GM19467 (cell line): ENCODE results near the gene THADA.

ENCODE experiments used
- ATAC-seq: cut with Tn5 transposase; IDR thresholded peaks from one replicate; pipeline ENCODE4 v1.9.1; 2021; ENCODE audit warnings: mild to moderate bottlenecking, moderate library complexity; ENCODE audit not compliant: unreplicated experiment

Gene THADA

DNA sequence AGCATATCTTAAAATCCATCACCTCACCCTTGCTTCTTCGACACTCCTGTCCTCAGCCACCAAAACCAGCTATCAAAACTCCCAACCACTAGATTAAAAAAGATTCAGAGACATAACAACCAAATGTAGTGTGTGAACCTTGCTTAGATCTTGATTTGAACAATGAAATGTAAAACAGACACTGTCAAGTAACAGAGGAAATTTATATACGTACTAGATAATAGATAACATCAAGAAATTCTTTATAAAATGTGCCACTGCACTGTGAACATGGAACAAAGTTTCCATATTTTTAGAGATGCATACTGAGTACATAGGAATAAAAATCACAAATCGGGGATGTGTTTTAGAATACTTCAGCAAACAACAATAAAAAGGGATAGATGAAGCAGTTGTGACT lies 86.0 kb downstream of the THADA start:
- ATAC-seq: no peak

DNA sequence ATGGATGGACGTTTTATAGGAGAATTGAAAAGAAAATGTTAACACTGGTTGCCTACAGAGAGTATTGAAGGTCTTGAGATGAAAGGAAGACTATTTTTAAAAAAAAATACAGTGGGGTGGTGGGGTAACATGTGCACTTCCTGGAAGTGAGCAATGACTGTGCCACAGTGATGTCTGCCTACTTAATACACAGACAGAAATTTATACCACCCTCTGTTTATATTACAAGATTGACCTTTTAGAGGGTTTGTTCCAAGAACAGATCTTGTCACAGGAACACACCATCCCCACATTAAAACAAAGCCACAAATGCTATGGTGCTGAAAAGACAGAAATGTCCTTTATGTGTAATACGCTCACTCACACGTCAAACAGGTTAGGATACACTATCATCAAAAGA lies 87.6 kb downstream of the THADA start:
- ATAC-seq: no peak

DNA sequence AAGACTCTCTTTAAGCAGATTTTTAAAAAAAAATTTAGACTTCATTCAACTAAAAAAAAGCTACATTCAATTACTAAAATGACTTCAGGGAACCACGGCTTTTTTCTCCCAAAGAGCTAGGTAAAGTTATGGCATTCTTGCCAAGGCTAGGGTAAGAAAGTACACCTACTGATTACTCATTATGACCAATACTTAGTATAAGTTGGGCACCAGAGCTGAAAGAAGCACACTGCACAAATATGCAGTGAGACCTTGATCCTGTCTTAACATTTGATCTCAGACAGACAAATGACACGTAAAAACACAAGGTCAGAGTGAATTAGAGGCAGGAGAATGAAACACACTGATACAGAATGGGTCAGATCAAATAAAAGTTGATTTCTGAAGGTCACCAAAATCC lies 88.7 kb downstream of the THADA start:
- no peak for ATAC-seq

GRCh38 chr2:43495727-43496126 lies 100.1 kb downstream of the THADA start:
- ATAC-seq: no peak

DNA sequence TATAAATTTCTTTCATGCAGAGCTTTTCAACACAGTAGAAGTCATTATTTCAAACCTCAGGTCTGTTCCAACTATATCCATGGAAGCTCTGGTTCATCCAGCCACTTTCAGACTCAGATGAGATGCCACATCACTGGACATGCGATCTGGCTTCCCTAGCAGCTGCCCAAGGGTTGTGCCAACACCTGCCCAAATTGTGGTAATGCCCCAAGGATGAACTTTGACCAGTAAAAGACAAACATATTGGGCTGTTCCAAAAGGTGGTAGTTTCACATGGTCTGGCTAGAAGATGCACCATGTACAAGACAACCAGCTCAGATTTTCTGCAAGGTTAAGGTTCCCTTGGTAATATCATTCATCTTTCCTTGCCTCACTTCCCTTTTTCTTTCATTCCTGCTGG lies 101.9 kb downstream of the THADA start:
- ATAC-seq: no peak

DNA sequence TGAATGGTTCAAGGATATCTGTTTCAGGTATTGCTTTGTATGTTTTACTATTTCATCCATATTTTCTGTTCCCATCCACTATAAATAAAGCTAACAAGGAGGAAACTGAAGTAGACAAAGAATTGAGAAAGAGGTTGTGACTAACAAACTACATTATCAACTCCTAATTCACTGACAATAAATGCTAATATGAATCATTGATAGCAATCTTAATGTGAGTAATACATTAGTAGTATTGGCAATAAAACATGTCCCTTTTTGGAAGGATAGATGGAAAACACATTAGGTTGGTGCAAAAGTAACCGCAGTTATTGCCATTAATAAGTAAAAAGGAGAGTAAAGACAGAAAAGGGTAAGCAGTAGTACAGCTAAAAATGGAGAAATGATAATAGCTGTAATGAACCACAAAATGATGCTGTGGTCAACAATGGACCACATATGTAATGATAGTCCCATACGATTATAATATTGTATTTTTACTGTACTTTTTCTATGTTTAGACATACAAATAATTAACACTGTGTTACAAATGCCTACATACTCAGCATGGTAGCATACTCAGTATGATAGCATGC lies 104.7 kb downstream of the THADA start:
- ATAC-seq: no peak

GRCh38 chr2:43490252-43490786 lies 105.5 kb downstream of the THADA start:
- no peak for ATAC-seq

DNA sequence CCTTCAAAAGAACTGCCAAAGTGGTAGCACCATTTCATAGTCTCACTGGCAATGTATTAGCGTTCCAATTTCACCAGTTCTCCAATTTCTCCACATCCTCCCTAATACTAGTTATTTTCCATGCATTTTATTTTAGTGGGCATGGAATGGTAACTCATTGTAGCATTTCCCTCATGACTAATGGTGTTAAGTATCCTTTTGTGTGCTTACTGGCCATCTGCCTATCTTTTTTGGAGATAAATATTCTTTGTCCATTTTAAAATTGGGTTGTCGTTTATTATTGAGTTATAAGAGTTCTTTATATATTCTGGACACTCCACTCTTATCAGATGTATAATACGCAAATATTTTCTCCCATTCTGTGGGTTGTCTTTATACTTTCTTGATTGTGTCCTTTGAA lies 107.1 kb downstream of the THADA start:
- no peak for ATAC-seq

DNA sequence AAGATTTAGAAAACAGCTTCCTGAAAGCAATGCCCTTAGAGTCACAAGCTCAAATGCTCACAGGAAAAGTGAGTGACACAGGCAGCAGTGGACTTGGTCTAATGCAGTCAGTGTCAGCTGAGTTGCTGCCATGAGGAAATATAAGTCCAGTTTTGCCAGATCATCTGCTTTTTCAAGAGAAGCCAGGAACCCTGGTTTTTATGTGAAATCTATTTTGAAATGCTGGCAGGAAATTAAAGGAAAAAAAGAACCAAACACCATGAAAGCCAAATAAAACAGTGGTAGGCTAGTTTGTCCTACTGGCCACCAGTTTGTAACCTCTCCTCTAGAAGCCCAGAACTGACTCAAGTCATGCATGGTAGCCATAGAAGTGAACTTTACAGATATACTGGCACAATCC lies 109.2 kb downstream of the THADA start:
- no peak for ATAC-seq

DNA sequence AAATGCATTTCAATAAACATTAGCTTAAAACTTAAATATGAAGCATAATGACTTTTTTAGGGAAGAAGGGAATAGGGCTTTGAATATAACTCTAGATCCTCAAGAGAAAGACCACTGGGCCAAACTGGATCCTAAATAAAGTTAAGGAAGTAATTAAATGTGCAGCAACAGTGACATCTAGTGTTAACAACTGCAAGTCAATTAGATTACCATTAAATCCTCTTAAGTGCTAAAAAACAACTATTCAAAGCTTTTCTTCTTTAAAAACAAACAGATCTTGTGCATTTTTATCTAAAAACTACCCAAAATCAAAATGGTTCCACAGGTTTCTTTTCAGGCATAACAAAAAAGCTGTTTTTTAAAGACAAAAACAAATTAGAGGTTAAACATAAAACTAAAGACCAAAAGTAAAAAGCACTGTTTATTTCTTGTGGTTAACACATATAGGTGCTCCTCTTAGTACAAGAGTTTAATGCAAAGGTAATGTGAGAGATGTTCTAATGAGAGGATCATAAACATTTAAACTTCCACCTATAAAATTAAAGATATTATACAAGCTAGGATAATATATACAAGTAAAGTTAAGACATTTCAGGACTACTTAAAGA lies 111.4 kb downstream of the THADA start:
- no peak for ATAC-seq

DNA sequence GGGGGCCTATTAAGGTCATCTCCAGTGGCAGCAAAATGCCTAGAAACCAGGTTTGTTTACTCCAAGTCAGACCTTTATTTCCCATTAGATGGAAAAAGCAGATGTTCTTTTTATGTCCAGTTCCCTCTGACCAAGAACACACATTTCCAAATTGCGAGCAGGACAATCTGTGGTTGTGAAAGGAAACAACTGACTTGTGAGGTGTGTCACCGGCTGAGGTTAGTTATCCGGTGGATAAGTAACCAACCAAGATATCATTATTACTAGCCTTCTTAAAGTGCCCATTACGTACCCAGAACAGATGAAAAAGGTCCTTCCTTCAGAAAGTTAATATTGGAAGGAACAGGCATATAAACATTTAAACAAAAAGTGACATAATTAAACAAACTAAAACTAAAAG lies 112.9 kb downstream of the THADA start:
- ATAC-seq: peak; percentile 59

GRCh38 chr2:43481927-43482542 lies 113.8 kb downstream of the THADA start:
- no peak for ATAC-seq

GRCh38 chr2:43480874-43481273 lies 115.0 kb downstream of the THADA start:
- no peak for ATAC-seq

DNA sequence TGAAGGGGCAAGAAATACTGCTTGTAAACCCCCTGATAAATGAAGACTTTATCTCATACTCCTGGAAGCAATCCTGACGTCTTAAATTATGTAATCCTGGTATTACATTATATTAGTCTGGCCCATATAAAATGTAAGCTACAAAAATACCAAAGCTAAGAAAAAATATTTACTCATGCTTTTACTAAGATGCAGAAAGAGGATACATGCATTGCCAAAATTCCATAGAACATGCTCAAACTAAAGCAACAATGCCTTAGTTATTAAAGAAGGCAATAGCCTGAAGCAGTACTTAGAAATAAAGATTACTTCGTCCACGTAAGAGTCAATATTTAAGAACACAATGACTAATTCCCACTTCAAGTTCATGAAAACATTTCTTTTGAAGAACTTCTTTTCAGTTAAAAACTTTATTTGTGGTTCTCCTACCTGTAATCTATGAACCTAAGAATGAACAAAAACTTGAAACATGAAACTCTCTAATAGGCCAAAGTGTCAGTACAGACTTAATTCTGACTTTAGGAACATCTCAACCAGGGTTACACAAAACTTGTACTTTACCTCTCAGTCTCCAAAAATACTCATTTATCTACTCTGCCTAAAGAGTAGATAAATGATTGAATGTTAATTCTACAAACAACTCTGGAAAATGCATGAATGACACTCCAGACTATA lies 117.3 kb downstream of the THADA start:
- ATAC-seq: no peak

DNA sequence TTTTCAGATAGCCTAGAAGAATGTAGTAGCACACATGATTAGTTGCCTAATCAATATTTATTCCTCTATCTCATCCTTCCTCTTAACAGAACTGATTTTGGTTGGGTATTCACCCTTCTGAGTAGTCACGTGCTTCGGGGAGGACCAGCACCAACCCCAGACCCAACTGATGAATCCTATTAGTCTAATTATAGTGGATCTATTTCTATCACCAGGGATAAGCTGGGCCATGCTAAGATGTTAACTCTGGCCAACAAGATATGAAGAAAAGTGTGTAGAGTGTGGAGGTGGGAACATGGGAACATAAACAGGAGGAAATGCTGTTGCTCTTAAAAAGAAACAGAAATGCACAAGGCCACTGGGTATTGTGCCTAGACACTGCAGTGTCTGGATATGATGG lies 119.9 kb downstream of the THADA start:
- no peak for ATAC-seq

DNA sequence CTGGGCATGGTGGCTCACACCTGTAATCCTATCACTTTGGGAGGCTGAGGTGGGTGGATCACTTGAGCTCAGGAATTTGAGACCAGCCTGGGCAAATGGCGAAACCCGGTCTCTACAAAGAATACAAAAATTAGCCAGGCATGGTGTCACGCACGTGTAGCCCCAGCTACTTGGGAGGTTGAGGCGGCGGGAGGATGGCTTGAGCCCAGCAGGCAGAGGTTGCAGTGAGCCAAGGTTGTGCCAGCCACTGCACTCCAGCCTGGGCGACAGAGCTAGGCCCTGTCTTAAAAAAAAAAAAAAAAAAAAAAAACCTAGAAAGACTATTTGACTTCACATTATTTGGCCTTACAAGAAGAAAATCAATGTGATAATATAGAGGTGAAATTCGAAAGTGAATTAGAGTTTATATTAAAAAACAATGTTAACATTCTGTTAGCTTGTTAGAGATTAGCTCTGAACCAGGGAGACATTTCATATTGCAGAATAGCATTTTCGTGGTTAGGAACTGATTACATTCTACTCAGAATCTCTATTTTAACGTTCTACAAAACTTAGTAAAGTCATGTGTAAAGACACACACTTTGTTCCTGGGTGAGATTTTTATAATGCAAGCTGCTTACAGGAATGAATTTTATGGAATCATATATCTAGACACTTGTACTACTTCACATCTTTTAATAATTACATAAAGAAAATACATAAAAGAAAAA lies 120.5 kb downstream of the THADA start:
- no peak for ATAC-seq

- no peak for ATAC-seq
Observed at GRCh38 chr2:43474273-43474672, 121.6 kb downstream of the THADA start.

GRCh38 chr2:43473767-43474166 lies 122.1 kb downstream of the THADA start:
- no peak for ATAC-seq

GRCh38 chr2:43472527-43473194 lies 123.2 kb downstream of the THADA start:
- no peak for ATAC-seq

- no peak for ATAC-seq
Observed at GRCh38 chr2:43469713-43470112, 126.1 kb downstream of the THADA start.

- no peak for ATAC-seq
Observed at GRCh38 chr2:43469094-43469493, 126.7 kb downstream of the THADA start.
